GM21367 (cell line): ENCODE results near the gene DUSP18.
"Not testable (repeated sequence)": the region's sequence is repeated elsewhere in the genome, so short reads cannot be mapped to it uniquely, and the experiment has no call there.

Experiments
- ATAC-seq: cut with Tn5 transposase; IDR thresholded peaks from one replicate; pipeline ENCODE4 v1.9.1; 2021; ENCODE audit not compliant: unreplicated experiment

Gene DUSP18

DNA sequence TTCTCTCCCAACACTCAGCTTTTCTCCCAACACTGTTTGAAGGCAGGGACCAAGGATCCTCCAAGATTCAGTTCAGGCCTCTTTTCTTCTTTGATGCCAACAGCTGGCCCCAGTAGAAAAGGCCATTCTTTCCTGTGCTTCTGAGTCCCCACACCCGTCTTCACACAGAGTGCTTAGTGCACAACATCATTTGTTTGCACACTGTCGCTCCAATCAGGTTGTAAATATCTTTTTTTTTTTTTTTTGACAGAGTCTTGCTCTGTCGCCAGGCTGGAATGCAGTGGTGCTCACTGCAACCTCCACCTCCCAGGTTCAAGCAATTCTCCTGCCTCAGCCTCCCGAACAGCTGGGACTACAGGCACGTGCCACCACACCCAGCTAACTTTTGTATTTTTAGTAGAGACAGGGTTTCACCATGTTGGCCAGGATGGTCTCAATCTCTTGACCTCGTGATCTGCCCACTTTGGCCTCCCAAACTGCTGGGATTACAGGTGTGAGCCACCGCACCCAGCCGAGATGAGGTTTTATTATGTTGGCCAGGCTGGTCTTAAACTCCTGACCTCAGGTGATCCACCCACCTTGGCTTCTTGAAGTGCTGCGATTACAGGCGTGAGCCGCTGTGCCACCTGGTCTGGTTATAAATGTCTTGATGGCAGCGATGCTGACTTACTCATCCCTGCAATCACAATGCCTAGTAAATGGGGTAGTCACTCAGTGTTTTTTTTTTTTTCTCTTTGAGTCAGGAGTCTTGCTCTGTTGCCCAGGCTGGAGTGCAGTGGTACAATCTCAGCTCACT is 12.4 kb upstream of the DUSP18 start:
- ATAC-seq, result not testable (repeated sequence)

GRCh38 chr22:30676565-30676964 is 8.9 kb upstream of the DUSP18 start:
- ATAC-seq, result not testable (repeated sequence)

DNA sequence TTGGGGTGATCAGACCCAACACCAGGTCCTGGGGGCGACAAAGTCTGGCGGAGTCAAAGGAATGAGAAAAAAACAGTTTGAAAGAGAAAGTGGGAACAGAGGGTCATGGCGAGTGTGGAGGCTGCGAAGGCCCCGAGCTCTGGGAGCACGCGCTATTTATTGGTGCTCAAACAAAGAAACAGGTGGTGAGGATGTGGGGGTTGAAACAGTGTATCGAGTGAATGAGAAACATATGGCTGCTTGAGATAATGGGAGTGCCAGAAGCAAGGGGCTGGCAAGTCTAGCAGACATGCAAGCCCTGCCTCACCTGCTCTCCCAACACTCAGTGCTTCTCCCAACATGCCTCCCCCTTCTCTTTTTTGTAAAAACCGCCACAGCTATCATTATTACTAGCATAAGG is 7.8 kb upstream of the DUSP18 start:
- ATAC-seq, result no peak

DNA sequence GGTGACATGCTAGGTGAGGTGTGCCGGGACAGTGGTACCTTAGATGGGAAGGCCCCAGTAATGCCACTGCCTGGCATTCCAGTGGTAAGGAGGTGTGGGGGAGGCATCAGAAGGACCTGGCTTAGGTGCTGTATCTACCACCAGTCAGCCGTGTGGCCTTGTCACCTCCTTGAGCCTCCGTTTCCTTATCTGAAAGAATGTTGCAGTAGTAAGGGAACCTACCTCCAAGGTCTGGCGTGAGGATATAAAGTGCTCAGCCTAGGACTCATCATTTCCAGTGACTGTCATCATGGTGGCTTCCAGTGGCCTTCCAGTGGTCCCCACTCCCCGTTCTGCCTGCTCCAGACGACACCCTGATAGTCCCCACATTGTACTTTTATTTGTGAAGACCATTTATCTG is 6.8 kb upstream of the DUSP18 start:
- ATAC-seq, result no peak

GRCh38 chr22:30673136-30673535 is 5.5 kb upstream of the DUSP18 start:
- ATAC-seq, result no peak

DNA sequence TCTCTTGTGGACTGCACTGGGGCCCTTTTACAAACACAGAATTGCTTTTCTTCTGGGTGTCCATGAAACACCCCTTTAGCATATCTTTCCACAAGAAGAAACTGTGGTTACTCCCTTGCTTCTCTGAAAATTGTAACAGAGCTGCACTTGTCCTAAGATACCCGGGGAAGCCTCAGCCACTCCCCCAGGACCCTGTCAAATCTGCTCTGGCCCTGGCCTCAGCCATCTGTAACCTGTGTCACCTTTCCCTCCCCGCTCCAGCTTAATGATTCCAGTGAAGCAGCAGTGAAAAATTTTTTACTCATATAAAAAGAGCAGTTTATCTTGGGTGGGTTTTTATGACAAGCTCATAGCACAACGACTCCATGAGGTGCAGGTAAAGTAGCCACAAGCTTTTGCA is 3.4 kb upstream of the DUSP18 start:
- ATAC-seq, result no peak

DNA sequence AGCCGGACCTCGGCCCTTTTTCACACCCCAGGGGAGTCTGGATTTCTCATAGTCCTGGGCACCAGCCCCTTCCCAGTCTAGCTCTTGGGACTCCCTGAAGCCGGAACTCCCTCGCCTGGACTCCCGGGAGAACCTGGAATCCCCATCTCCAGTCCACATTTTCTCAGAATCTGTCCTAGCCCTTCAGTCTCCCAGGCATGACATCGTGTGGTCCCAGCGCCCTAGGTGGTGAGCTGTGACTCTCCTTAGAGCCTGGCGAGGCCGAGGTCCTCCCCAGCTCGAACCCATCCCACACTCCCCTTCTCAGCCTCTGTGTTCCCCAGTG is 673 bp upstream of the DUSP18 start:
- no peak for ATAC-seq

DNA sequence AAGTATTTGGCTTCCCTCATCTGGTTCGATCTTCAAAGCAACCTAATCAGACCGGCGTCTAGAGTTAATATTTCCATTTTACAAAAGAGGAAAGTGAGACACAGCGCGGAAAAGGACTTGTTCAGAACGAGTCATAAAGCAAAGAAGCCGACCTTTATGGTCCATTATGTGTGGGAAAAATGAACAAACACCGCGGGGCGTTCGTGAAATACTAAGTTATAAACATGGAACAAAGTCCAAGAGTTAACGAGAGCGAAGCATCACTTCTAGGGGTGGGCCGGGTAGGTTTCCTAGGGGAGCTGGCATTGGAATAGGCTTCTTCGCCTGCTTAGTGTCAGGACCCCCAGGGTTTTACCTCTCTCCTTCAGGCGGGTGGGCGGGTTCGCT is 575 bp downstream of the DUSP18 start:
- peak; percentile 8 for ATAC-seq

- ATAC-seq, result no peak
Observed at GRCh38 chr22:30665786-30666185, 1.9 kb downstream of the DUSP18 start.

DNA sequence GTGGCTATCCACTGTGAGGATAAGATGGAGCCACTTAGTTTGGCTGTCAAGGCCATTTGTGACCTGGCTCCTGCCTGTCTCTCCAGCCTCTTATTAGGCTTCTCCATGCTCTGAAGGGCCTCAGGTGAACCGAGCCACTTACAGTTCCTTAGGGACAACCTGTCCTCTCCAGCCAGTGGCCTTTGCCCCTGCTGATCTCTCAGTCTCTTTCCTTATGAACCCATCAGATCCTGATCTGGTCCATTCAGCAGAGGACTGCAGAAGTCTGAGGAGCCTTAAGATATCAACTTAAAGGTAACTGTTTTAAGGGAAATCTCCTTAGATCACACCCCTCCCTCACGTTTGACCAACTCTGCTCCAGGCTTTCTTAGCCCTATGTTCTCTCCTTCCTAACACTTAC is 2.4 kb downstream of the DUSP18 start:
- no peak for ATAC-seq

GRCh38 chr22:30664798-30665197 is 2.9 kb downstream of the DUSP18 start:
- no peak for ATAC-seq

DNA sequence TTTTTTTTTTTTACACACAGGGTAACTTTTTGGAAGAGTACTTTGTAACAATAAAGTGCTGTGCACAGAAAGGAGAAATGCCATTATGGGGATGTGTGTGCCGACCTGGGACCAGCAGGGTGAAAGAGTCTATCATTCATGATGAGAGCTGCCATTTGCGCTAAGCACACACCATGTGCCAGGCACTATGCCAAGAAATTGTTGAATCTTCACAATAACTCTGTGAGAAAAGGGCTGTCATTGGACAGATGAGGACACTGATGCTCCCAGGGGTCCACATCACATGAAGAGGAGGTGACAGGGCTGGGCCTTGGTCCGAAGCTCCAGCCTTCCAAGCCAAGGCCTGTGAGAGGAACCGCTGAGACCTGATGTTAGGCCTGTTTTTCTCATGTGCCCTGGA is 5.6 kb downstream of the DUSP18 start:
- no peak for ATAC-seq

GRCh38 chr22:30655532-30655931 is 12.1 kb downstream of the DUSP18 start:
- no peak for ATAC-seq

- no peak for ATAC-seq
Observed at GRCh38 chr22:30654361-30654760, 13.3 kb downstream of the DUSP18 start.

GRCh38 chr22:30652852-30653251 is 14.8 kb downstream of the DUSP18 start:
- ATAC-seq, result no peak

DNA sequence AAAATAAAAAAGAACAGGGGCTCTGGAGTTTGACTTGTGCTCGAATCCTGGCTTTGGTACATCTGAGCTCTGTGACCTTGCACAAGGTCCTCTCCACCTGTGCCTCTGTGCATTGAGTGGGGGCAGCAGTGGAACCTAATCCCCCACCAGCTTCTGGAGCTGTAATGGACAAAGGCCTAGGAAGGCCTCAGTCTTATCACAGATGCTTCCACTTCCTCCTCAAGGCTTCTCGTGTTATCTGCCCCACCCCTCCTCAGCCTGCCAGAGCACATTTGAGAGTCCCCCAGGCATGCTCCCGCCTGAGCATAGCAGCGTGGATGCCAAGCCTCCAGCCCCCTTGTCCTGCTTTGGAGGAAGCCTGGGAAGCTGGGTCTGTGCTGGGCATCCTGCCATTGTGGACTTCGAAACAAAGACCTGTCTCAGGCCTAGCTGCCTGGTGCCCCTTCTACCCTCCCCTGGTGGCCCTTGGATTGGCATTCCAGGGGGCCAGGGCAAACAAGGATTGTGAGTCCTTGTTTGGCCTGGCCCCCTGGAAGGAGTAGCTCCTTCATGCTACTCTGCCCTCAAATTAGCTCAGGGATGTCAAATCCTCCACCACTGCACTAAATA is 17.1 kb downstream of the DUSP18 start:
- ATAC-seq, result no peak

GRCh38 chr22:30649430-30650007 is 18.2 kb downstream of the DUSP18 start:
- ATAC-seq, result no peak

GRCh38 chr22:30648825-30649224 is 18.9 kb downstream of the DUSP18 start:
- no peak for ATAC-seq

- ATAC-seq, result no peak
Observed at GRCh38 chr22:30647536-30647935, 20.1 kb downstream of the DUSP18 start.

DNA sequence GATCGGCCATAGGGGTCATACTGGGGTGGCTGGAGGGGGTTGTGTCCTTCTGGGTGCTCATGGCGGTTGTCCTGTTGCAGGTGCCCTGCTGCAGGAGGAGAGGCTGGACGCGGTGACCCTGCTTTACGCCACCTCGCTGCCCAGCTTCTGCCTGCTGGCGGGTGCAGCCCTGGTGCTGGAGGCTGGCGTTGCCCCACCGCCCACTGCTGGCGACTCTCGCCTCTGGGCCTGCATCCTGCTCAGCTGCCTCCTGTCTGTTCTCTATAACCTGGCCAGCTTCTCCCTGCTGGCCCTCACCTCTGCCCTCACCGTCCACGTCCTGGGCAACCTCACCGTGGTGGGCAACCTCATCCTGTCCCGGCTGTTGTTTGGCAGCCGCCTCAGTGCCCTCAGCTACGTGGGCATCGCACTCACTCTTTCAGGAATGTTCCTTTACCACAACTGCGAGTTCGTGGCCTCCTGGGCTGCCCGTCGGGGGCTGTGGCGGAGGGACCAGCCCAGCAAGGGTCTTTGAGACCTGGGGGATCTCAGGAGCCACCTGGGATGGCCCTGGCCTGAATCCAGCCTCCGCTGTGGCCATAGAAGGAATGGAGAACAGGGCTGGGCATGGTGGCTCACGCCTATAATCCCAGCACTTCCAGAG is 21.0 kb downstream of the DUSP18 start:
- no peak for ATAC-seq

DNA sequence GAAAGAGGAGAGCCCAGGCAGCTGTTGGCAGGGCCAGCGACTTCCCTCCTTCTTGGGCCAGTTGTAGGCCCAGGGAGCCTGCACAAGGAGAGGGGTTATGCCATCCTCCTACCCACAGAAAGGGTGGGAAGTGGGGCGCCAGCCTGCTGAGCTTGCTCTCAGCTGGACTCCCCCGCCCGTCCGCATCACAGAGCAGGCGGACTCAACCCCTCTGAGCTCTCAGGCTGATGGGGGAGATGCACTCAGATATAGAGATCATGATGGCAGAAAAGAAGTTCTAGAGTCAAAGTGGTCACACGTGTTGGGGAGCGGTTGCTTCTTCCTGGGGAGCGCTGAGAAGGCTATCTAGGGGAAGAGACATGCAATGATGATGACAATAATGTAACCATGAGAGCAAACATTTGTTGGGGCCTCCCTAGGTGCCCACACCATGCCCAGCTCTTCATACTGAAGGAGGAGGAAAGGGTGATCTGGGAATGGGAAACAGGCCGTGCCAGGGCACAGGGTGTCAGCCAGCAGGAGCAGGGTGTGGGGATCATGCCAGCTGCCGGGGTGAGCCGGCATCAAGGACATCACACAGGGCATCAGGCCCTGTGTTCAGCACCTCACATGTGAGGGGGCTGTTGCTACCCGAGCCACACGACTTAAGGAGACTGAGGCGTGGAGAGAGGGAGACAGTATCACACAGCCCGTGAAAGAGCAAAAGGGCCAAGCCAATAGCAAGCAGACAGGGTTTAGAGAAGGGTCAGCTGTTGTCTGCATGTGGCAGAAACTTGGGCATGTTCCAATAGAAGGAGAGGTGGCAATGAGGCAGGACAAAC is 24.4 kb downstream of the DUSP18 start:
- no peak for ATAC-seq
